Measurements from ENCODE around the gene DENND2A.
"Not testable (repeated sequence)": the region's sequence is repeated elsewhere in the genome, so short reads cannot be mapped to it uniquely, and the experiment has no call there.

The DENND2A gene

DNA sequence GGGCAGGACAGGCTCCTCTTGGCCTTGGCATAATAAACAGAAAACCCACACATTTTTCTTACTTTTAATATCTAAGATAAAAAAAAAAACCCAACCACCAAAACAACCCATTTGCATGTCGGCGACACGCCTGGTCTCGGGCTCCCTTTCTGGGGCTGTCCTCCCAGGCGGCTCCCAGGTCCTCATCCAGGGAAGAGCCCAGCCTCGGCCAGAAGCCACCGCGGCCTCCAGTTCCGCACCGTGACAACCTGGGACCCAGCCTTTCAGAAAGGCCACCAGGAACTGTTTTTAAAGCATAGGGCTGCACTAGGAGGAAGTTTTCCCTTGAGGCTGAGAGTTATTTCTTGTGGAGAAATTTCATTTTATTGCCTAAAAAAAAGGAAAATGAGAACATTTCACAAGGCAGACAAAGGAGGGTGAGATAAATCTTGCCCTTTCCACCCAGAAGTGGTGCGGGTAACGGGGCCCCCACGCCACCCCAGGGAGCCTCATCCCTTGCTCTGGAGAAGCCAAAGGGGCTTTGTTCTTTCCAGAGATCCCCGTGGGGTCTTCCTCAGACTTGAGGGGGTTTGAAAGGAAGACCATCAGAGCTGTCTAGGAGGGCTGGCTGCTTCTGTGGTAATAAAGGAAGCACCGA lies 122.1 kb downstream of the DENND2A start:
- in situ Hi-C loops (cut with MboI; ENCODE audit: low sequenced_read_pairs) = loop anchor here (25.0 kb wide), 2 partner anchors 469 to 1019 kb away; no protein-coding TSS in a partner anchor

GRCh38 chr7:140517546-140518369 lies 122.9 kb downstream of the DENND2A start:
- in situ Hi-C loops (cut with MboI; ENCODE audit: low sequenced_read_pairs) = loop anchor here (25.0 kb wide), 2 partner anchors 470 to 1020 kb away; no protein-coding TSS in a partner anchor

- in situ Hi-C loops (cut with MboI; ENCODE audit: low sequenced_read_pairs) = loop anchor here (25.0 kb wide), 2 partner anchors 475 to 1025 kb away; no protein-coding TSS in a partner anchor
These were observed 128.2 kb downstream of the DENND2A start for GRCh38 chr7:140512317-140513000.

DNA sequence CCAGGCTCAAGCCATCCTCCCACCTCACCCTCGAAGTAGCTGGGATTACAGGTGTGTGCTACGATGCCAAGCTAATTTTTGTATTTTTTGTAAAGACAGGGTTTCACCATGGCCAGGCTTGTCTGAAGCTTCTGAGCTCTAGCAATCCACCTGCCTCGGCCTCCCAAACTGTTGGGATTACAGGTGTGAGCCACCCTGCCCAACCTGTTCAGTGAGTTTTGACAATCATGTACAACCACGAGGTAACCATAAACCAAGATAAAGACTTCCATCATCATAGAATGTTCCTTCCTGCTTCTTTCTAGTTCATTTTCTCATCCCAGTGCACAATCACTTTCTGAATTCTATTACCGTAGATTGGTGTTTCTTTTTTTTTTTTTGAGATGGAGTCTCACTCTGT lies 130.8 kb downstream of the DENND2A start:
- in situ Hi-C loops (cut with MboI; ENCODE audit: low sequenced_read_pairs) = loop anchor here (25.0 kb wide), 2 partner anchors 478 to 1028 kb away; no protein-coding TSS in a partner anchor

- in situ Hi-C loops (cut with MboI; ENCODE audit: low sequenced_read_pairs) = loop anchor here (25.0 kb wide), 2 partner anchors 480 to 1030 kb away; no protein-coding TSS in a partner anchor
These were observed 133.1 kb downstream of the DENND2A start for GRCh38 chr7:140507556-140507955.

DNA sequence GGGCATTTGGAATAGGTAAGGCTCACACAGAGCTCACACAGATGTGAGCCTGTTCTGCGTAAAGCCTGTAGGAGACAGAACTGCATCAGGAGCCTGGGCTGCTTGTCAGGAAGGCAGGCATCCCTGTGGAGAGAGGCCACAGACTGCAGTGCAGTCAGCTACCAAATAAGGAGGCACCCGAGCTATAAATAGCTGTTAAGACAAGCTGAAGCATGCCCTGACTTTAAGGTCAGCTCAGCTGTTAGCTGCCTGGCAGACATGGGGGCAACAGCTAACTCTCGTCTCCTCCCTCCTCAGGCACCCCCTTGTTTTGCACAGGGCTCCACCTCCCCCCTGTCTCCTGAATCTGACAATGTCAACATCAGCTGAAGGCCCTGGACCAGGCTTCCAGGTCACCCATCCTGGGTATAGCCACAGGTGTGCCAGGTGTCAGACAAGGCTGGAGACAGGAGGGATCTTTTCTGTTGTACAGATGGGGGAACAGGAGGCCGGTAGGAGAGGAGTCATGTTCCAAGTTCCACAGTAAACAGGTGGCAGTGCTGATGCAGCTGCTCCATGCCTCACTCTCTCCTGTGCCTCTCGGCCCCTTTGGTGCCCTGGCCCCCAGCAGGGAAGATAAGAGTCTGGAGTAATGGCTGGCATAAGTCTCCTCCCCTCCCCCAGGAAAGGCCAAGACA lies 133.7 kb downstream of the DENND2A start:
- in situ Hi-C loops (cut with MboI; ENCODE audit: low sequenced_read_pairs) = loop anchor here (25.0 kb wide), 2 partner anchors 480 to 1030 kb away; no protein-coding TSS in a partner anchor

GRCh38 chr7:140501966-140502365 lies 138.6 kb downstream of the DENND2A start:
- in situ Hi-C loops (cut with MboI; ENCODE audit: low sequenced_read_pairs) = loop anchor here (25.0 kb wide), 2 partner anchors 485 to 1035 kb away; no protein-coding TSS in a partner anchor

GRCh38 chr7:140497807-140498206 lies 142.8 kb downstream of the DENND2A start:
- in situ Hi-C loops (cut with MboI; ENCODE audit: low sequenced_read_pairs) = not testable (repeated sequence)

- in situ Hi-C loops (cut with MboI; ENCODE audit: low sequenced_read_pairs) = no loop called here
These were observed 143.3 kb downstream of the DENND2A start for GRCh38 chr7:140497241-140497769.

- in situ Hi-C loops (cut with MboI; ENCODE audit: low sequenced_read_pairs) = no loop called here
These were observed 145.0 kb downstream of the DENND2A start for GRCh38 chr7:140495514-140496097.

GRCh38 chr7:140494867-140495266 lies 145.7 kb downstream of the DENND2A start:
- in situ Hi-C loops (cut with MboI; ENCODE audit: low sequenced_read_pairs) = no loop called here

DNA sequence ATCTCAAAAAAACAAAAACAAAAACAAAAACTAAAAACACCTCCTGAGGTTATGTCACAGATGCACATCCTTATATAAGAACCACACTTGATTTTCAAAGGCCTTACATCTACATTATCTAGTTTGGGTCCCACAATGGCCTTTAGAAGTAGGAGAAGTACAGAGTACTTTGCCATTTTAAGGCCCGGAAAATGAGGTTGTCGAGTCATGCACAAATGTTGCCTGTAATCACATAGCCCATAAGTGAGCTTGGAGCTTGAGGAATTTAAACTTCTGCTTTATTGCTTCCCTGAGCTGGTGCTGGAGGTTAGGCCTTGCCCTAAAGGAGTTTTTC lies 151.6 kb downstream of the DENND2A start:
- in situ Hi-C loops (cut with MboI; ENCODE audit: low sequenced_read_pairs) = no loop called here

DNA sequence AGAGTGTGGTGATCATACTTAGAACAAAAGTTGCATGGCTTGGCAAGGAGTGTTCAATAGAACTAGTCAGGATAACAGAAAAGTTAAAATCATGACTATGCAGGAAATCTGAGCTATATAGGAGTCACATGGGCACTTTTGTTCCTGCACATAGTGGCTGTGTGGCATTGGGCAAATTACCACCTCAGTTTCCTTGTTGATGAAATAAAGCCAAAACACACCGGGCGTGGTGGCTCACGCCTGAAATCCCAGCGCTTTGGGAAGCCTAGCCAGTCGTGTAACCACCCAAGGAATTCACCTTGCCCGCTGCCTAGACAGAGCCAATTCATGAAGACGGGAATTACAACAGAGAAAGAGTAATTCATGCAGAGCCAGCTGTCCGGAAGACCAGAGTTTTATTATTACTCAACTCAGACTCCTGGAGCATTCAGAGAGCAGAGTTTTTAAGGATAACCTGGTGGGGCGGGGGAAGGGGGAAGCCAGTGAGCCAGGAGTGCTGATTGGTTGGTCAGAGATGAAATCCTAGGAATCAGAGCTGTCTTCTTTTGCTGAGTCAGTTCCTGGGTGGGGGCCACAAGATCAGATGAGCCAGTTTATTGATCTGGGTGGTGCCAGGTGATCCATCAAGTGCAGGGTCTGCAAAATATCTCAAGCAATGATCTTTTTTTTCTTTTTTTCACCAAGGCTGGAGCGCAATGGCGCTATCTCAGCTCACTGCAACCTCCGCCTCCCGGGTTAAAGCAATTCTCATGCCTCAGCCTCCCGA lies 154.9 kb downstream of the DENND2A start:
- in situ Hi-C loops (cut with MboI; ENCODE audit: low sequenced_read_pairs) = no loop called here

- in situ Hi-C loops (cut with MboI; ENCODE audit: low sequenced_read_pairs) = no loop called here
These were observed 155.6 kb downstream of the DENND2A start for GRCh38 chr7:140484951-140485499.

- in situ Hi-C loops (cut with MboI; ENCODE audit: low sequenced_read_pairs) = no loop called here
These were observed 156.1 kb downstream of the DENND2A start for GRCh38 chr7:140484479-140484878.

- in situ Hi-C loops (cut with MboI; ENCODE audit: low sequenced_read_pairs) = no loop called here
These were observed 160.9 kb downstream of the DENND2A start for GRCh38 chr7:140479739-140480084.

DNA sequence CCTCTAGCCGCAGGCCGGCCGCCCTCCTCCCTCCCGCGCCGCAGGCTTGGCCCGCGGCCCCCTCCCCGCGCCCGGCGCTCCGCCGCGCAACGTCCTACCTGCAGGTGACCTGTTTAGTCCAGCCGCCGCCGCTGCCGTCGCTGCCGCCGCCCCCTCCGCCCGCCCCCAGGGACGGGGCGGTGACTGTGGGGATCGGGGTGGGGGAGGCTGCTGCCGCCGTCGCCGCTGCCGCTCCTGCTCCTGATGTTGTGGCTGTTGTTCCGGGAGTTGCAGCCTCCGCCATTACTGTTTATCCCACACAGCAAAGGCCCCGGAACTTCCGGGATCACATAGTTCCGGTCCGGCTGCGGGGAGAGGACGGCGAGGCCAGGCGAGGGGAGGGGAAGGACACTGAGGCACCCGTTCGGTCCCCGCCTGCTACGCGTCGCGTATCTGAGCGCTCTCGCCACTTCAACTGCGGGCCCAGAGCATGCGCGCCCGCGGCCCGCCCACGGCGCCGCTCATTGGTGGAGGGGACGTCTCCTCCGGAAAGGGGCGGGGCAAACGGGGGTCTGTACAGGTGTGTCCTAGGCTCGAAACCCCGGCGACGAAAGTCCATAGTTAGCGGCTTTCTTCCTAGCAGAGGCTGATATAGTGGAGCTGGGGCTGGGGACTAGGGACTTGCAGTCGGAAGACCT lies 161.4 kb downstream of the DENND2A start, which contains the start of gene MKRN1:
Gene MKRN1, minus strand, starts transcription at position 444 of the 677 bp plus-strand sequence. Its CDS starts 161 bp downstream, at position 283.
- in situ Hi-C loops (cut with MboI; ENCODE audit: low sequenced_read_pairs) = no loop called here

GRCh38 chr7:140478246-140479061 lies 162.2 kb downstream of the DENND2A start:
- in situ Hi-C loops (cut with MboI; ENCODE audit: low sequenced_read_pairs) = no loop called here
